ENCODE results near the gene CNN2.
A peak's percentile ranks its signal among the peaks of the same experiment; 100 is the strongest.

The CNN2 gene

DNA sequence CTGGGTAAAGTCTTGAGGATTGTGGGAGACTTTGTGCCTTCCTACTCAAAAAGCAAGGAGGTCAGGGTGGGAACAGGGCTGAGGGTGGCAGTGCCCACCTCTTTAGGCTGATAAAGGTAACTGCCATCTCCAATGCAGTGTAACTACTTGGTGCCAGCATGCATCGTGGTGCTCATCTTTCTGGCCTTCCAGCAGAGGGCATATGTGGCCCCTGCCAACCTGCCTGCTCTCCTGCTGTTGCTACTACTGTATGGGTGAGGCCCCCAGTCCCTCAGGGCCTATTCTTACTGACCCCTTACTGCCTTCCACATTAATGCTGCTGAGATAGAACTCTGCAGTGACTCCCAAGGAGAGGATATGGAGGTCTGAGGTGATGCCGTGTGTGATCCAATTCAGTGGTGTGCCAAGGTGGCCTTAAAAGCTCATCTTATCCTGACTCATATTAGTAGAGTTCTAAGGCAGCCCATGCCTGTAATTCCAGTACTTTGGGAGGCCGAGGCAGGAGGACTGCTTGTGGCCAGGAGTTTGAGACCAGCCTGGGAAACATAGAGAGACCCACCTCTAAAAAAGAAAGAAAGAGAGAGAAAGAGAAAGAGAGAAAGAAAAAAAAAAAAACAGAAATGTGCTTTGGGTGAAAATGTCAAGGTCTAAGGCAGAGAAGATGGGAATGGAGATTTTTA is 30.9 kb downstream of the CNN2 start:
- H3K4me3 ChIP-seq (ENCODE audit: low read depth in 1 of 2, low read length in 1 of 2): no peak overlapping the region
- H3K27ac ChIP-seq: peak overlapping the region; percentile 33
- no peaks in the 10 kb centered on the region for H3K9me3 ChIP-seq
- peak; percentile 22 for TF ChIP-seq CTCF (IDR thresholded peaks at IDR 0.05)
- H3K27me3 ChIP-seq: no peaks in the 10 kb centered on the region
- peaks cover 97% of the 10 kb centered on the region for H3K36me3 ChIP-seq
- H3K4me1 ChIP-seq (ENCODE audit: control insufficient read depth in 1 of 2, insufficient read depth in 1 of 2, low read depth in 1 of 2, low read length in 1 of 2): no peaks in the 10 kb centered on the region

DNA sequence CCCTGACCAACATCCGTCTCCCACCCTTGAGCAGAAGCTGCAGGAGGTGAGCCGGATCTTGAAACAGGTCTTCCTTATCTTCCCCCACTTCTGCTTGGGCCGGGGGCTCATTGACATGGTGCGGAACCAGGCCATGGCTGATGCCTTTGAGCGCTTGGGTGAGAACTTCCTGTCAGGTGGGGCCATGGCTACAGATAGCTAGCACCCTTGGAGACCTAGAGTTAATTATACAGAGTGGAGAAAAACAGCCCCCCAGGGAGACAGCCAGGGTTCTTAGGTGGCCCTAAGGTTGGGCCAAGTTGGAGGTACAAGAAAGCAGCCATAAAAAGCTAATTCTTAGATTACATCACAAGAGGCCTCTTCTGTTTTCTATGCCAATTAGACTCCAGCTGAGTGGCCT is 31.7 kb downstream of the CNN2 start:
- peaks cover 96% of the 10 kb centered on the region for H3K36me3 ChIP-seq
- H3K27ac ChIP-seq: peak overlapping the region; percentile 20
- TF ChIP-seq CTCF (IDR thresholded peaks at IDR 0.05): no peak
- no peaks in the 10 kb centered on the region for H3K27me3 ChIP-seq
- no peaks in the 10 kb centered on the region for H3K9me3 ChIP-seq
- H3K4me3 ChIP-seq (ENCODE audit: low read depth in 1 of 2, low read length in 1 of 2): no peak overlapping the region
- H3K4me1 ChIP-seq (ENCODE audit: control insufficient read depth in 1 of 2, insufficient read depth in 1 of 2, low read depth in 1 of 2, low read length in 1 of 2): no peaks in the 10 kb centered on the region

DNA sequence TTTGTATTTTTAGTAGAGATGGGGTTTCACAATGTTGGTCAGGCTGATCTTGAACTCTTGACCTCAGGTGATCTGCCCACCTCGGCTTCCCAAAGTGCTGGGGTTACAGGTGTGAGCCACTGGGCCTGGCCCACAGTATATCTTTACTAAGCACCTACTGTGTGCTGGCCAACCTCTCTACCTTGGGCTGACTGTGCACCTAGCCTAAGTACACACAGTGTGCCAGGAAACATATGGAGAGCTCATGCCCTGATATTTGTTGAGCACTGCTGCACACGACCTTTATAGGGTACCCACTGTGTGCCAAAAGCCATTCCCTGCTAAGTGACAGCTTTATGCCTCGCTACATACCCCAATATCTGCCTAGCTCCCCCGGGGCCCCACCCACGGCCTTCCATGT is 34.3 kb downstream of the CNN2 start:
- Histone ChIP-seq H3K9me3 (no peaks in the 10 kb centered on the region), H3K4me1 (ENCODE audit: control insufficient read depth in 1 of 2, insufficient read depth in 1 of 2, low read depth in 1 of 2, low read length in 1 of 2) (peaks cover 22 to 25% of the 10 kb centered on the region in 2 experiments), H3K4me3 (ENCODE audit: low read depth in 1 of 2, low read length in 1 of 2) (no peak overlapping the region), H3K36me3 (peaks cover 89% of the 10 kb centered on the region), H3K27me3 (no peaks in the 10 kb centered on the region), H3K27ac (no peak overlapping the region)
- TF ChIP-seq CTCF (IDR thresholded peaks at IDR 0.05): no peak

DNA sequence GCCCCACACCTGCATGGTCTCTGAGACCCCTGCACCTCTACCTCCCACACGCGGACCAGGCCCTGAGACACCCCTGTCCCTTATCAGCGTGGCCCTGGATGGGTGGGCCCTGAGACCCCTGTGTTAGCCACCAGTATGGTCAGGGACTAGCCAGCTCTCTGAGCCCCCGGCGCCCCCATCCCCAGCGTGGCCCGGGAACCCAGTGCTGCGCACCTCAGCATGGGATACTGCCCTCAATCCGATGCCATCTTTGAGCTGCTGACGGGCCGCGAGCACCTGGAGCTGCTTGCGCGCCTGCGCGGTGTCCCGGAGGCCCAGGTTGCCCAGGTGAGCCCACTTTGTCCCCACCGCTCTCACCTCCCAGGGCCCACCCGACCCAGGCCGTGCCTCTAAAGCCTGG is 35.6 kb downstream of the CNN2 start:
- no peak for TF ChIP-seq CTCF (IDR thresholded peaks at IDR 0.05)
- H3K4me1 ChIP-seq (ENCODE audit: control insufficient read depth in 1 of 2, insufficient read depth in 1 of 2, low read depth in 1 of 2, low read length in 1 of 2): peaks cover 33 to 38% of the 10 kb centered on the region in 2 experiments

DNA sequence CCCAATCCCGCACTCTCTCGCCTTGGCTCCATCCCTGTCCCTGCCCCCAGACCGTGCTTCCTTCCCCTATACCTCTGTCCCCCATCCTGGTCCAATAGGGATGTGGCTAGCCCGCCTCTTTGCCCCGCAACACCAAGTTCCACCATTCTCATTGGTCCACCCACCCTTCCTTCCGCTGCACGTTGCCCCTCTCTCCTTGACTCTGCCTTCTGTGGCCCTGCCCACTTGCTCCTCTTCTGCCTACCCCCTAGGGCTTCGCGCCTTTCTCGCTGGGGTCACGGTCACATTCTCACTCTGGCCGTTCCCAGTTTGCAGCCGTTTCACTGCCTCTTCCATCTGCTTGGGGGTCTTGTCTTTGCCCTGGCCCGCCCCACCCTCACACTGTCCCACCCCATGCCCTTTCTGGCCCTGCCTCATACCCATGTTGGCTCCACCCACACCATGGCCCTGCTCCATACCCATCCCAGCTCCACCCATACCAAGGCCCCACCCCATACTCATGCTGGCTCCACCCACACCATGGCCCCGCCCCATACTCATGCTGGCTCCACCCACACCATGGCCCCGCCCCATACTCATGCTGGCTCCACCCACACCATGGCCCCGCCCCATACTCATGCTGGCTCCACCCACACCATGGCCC is 36.1 kb downstream of the CNN2 start:
- peak overlapping the region; percentile 13 for H3K27ac ChIP-seq
- H3K9me3 ChIP-seq: no peaks in the 10 kb centered on the region
- H3K4me3 ChIP-seq (ENCODE audit: low read depth in 1 of 2, low read length in 1 of 2): no peak overlapping the region
- peaks cover 81% of the 10 kb centered on the region for H3K36me3 ChIP-seq
- H3K27me3 ChIP-seq: no peaks in the 10 kb centered on the region
- TF ChIP-seq CTCF (IDR thresholded peaks at IDR 0.05): no peak
- H3K4me1 ChIP-seq (ENCODE audit: control insufficient read depth in 1 of 2, insufficient read depth in 1 of 2, low read depth in 1 of 2, low read length in 1 of 2): peaks cover 33 to 40% of the 10 kb centered on the region in 2 experiments

More for the DNA sequence above, 35.6 kb downstream of the CNN2 start:
- Histone ChIP-seq H3K27me3 (no peaks in the 10 kb centered on the region), H3K9me3 (no peaks in the 10 kb centered on the region), H3K27ac (peak overlapping the region; percentile 13), H3K4me3 (ENCODE audit: low read depth in 1 of 2, low read length in 1 of 2) (no peak overlapping the region), H3K36me3 (peaks cover 84% of the 10 kb centered on the region)

All from neutrophil (primary cell).